ENCODE data around the gene STUM.

The STUM gene

DNA sequence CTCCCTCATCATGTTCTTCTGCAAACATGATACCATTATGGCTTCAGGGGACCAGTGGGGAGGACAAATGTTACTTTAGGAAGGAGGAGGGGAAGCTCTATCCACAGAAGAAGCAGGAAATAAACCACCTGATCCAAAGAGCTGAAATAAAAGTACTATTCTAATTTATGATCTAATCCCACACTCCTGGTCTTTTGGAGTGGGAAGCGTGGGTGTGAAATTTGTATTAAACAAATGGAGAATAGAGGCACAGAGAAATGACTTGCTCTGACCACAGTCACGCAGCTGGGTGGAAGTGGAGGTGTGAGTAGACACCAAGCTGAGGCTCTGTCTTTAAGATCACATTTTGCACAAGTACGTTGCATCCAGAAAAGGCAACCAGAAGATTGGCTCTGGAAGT lies 14.5 kb upstream of the STUM start:
- no peak for DNase-seq

DNA sequence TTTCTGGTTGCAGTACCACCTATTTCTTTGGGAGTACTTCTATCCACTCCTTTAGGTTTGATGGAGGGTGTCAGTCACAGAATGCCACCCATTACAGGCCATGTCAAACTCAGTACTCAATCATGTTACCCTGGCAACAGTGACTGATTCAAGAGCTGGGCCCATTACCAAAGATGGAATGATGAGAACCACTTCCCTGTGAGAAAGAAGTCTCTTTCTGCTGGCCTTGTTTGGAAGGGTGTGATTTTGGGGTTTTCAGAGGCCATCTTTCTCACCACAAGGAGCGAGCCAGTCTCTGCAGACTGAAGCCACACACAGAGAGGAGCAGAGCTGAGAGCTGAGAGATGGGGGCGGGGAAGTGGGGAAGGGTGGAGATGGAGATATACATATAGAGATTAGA lies 13.9 kb upstream of the STUM start:
- DNase-seq: no peak

DNA sequence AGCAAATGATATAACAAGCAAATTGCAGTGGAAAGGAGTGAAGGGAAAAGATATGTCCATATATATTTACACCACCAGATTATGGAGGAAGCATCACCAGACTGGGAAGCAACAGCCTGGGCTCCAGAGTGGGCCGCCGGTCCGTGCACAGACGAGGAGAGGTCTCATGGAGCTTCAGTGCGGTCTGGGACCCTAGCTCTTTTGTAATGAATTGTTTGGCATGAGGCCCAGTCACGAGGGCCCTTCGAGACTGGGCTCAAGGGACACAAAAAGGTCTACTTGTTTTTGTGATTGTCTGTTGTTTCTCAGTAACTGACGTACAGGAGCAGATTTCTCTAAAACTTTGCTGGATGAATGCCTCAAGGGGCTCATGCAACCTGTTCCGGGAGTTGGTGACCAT lies 12.9 kb upstream of the STUM start:
- DNase-seq: no peak

DNA sequence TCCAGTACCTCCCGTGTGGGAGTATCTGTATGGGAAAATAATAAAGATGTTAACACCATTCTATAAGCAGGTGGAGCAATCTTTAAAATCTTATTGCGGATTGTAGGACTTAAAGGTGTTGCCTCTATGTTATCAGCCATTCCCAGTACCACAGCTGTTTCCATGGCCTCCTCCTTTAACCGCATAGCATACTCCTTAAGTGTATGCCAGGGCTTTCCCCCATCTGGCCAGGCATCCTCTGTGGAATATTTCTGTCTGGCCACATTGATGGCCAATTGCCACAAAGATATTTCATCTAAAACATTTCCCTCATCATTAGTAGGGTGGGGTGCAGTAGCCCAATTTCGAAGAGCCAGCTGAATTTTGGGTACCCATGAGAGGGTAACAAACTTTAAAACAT lies 7.3 kb upstream of the STUM start:
- DNase-seq: no peak

DNA sequence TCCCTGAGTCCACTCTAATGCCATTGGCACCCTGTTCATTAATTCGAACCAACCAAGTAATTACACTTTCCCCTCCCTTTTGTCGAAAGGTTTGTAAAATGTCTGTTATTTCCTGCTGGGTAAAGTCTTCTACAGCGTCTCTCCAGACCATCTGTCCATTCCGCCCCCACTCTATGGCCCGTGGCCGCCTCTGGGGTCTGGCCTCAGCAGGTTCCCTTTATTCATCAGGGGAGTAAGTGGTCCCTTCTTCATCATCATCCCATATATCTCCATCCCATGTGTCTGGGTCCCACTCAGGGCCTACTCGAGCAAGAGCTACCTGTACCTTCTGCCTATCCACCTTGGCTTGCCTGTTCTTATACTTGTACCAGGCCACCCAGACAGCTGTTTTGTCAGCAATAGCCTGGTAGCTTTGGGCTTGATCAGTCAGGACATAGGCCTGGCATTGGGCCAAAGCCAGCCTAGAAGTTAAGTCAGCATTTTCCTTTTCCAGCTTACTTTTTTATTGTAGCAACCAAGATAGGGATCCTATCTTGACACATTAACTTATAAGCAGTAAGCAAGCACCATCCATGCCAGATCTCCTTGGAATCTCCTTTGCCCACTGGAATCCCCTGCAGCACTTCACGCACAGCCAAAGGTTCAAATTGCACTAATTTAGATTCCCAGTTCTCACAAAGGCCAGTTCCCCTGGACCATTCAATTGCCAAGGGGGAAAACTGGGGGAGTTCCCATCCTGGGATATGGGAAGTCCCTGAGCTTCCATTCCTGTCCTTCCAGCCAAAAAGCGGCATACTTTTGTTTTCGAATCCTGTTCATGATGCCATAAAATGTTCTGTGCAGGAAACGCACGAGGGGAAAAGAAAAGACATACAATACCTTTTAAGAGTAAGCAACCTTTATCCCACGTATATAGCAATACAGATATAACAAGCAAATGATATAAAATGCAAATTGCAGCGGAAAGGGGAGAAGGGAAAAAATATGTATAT lies 6.6 kb upstream of the STUM start:
- DNase-seq: no peak

DNA sequence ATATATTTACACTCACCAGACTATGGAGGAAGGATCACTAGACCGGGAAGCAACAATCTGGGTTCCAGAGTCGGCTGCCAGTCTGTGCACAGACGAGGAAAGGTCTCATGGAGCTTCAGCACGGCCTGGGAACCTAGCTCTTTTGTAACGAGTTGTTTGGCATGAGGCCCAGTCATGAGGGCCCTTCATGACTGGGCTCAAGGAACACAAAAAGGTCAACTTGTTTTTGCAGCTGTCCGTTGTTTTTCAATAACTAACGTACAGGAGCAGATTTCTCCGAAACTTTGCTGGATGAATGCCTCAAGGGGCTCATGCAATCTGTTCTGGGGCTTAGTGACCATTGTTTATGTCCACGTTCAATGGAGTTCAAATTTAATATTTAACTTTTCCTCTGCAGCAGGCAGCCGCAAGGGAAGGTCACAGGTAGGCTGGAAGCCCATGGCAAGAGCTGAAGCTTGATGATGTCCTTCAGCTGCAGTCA lies 5.9 kb upstream of the STUM start:
- DNase-seq: no peak

DNA sequence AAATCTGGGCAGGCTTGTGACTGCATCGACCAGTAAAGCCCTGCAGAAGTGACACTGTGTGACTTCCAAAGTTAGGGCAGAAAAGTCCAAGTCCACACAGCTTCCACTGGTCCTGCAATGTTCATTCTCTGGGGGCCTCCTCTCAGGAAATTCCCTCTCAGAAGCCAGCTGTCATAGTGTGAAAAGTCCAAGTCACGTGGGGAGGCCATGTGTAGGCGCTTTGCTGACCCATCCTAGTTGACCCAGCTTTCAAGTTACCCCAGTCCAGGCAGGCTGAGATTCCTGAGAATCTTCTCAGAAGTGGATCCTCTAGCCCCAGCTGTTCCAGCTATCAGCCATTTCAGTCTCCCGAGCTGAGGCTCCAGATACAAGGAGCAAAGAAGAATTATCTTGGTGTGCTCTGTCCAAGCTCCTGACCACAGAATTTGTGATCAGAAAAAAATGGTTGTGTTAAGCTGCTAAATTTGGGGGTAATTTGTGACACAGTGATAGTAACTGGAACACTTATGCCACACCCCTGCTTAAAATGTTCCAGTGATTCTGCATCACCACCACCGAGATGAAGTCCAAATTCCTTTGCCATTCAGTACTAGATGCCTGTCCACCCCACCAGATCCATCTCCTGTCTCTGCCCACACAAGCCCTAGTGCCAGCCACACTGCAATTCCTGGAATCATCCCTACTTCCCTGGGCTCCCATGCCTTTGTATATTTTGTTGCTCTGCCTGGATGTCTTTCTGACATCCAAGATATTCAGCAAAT lies 2.5 kb upstream of the STUM start:
- DNase-seq: no peak

DNA sequence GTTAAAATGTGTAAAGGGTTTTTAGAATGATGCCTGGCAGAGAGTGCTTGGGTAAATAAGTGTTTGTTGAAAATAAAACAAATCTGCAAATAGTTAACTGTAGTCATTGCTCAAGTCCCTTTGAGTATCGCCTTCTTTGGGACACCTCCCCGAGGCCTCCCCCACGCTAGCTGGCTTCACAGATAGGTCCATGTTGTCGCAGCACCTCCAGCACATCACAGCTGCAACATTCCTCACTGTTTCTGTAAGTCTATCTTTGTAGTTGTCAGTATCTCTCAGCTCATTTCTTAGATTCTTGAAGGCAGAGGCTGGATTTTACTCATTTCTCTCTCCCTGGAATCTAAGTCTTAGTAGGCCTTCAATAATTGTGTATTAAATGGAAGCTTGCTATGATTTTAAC lies 1.6 kb upstream of the STUM start:
- no peak for DNase-seq

DNA sequence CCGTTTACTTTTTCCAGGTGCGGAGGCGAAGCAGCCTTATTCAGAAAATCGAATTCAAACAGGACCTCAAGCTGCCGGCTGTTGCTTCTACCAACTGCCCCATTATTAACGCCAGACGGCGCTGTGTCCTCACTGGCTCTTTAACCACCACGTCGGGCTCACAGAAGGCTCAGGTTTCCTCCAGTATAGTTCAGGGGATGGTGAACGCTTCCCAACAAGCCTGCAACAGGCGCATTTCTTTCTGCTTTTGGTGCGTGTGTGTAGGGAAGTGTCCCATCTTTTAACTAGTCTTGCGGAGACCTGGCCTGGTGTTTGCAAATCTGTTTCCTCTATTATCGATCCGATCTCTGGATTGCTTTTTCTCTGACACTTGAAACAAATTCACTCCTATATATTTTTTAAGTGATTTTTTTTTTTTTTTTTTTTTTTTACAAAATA lies 791 bp upstream of the STUM start:
- peak; percentile 57 for DNase-seq

DNA sequence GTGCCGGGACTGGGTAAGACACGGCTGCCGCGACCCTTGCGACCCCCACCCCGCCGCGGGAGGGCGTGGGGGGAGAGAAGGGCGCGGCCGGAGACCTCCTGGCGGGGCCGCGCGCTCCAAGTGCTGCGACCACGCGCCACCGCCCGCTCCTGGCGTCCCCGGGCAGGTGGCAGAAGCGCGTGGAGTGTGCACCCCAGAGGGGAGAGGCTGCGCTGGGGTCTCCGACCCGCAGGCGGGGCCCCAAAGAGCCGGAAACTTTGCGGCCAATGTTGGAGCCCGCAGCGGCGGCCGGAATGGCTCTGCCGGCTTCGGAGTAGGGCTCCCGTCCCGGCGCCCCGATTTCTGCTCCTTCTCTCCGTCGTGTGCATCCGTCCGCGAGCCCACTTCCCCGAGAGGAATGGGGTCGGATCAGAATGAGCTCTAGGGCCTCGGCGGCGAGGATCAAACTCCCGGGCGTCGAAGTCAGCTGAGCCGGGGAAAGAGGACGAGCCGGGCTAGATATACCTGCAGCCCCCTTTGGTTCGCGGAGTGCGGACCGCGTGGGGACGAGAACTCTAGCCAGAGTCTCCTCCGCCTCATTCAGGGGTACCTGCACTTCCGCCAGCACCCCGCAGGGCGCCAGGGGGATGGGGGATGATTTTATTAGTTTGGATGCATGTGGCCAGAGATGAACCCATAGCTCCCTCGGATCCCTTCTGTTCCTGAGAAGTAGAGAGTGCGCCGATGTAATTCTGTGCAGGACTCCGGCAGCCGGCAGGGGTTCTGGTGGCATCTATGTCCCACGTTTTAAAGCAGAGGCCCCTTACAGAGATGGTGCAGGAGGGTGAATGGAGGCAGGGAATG lies 751 bp downstream of the STUM start:
- DNase-seq: no peak

DNA sequence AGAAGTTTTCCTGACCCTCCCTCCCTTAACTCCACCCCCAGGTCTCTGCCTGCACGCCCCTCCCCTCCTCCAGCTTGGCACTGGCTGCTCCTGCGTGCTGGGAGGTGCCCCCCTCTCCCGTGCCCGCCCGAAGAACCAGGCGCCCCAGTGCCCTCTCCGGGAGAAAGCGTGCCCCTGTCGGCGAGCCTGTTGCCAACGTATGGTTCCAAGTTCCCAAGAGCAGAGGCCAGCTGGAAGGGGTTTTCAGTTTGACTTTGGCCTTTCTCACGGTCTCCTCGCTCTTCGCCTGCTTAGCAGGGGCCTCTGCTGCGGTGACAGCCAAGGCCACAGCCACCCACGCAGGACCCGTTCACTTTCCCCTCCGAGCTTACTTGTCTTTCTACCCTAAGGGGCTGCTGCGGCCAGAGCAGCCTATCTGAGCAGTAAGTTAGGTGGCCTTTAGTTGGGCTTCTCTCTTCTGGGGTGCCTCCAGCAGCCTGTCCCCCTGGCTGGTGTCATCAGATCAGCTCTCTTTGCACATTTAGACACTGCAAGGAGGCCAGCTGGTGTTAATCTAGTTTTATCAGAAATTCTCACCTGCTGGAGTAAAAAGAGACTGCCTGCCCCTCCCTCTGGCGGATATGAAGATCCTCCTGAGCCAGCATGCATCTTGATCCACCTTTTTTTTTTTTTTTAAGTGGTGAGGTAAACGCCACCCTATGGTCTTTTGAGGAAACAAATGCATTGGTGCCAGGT lies 1.5 kb downstream of the STUM start:
- DNase-seq: peak; percentile 21

DNA sequence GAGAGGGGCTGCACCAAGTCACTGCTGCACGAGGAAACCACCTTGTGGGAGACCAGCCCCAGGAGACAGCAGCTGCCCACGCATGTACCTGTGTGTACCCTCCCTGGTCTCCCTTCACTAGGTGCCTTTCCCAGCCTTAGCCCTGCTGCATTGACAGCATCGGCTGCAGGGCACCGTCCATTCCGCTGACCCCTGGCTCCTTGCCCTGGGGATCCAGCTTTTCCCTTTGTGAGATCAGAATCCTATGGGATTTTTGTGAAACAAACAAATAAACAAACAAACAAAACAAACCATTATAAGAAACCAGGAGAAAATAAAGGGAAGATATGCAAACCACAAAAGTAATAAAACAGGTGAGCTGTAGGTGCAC lies 2.1 kb downstream of the STUM start:
- DNase-seq: no peak

DNA sequence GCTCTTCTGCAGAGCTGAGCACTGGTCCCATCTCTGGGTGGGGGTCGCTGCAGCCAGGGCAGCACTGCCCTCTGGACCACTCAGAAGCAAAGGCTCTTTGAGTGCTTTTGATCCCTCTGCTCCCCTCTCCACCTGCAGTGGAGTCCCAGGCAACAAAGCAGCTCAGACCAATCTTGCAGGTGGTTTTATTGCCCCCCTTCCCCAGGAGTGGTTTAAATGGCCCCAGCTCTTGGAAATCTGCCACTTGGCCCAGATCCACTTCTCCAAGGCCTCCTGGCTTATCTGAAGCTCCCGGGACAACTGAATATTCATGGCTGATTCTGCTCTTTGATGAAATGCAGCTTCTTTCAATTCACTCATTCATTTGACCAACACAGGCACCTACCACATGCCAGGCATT lies 2.7 kb downstream of the STUM start:
- no peak for DNase-seq

DNA sequence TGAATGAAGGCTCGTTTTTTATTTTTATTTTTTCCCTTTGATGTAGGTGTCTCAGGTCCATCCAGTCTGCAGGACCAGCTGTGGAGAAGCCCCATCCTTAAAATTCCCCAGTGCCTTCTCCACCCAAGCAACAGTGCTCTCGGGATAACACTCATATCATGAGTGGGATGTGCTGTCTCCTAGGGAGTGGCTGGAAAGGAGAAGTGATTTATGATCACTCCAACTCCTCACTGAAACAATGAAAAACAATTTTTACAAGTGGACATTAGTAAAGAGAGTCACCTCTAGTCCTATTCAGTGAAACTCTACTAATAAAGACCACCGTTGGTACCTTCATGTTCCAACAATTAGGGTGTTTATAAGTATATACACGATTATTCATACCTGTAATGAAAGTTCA lies 3.5 kb downstream of the STUM start:
- DNase-seq: no peak

DNA sequence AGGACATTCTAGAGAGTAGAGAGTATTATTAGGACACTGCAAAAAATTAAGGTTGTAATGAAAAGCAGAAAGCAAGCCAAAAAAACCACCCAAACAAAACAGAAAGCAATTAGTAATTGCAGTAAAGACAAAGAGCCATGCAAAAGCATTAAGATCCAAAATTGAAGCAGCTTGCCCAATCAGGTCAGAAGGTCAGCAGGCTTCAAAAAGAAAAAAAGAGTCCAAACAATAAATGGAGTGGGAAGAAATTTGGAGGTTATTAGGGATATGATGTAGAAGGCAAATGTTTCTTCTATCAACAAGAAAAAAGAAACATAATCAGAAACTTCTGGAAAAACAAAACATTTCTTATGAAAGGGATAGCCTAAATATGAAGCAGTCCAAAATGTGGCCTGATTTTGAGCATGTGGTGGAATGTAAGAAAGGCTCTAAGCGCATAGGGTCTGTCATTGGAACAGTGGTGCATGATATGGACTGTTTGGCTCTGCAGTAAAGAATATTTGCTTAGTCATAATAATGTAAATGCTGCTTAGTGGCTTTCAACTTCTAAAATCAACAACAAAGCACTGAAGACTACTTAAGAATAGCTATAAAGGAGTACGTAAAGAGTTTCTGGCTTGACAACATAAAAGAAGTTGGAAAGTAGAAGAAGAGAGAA lies 4.8 kb downstream of the STUM start:
- DNase-seq: no peak

DNA sequence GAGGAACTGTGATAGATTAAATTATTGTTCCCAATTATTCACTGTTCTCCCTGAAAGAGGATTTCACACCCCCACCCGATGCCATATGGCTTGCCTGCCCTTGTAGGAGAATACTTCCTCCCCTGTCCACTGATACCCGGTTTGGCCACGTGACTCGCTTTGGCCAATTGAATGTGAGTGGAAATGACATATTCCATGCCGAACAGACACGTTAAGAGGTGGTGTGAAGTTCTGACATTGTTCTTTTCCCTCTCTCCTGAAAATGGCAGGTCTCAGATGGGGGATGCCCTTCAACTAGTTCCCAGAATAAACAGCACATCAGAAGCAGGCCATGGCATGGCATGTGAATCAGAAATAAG lies 5.3 kb downstream of the STUM start:
- no peak for DNase-seq

DNA sequence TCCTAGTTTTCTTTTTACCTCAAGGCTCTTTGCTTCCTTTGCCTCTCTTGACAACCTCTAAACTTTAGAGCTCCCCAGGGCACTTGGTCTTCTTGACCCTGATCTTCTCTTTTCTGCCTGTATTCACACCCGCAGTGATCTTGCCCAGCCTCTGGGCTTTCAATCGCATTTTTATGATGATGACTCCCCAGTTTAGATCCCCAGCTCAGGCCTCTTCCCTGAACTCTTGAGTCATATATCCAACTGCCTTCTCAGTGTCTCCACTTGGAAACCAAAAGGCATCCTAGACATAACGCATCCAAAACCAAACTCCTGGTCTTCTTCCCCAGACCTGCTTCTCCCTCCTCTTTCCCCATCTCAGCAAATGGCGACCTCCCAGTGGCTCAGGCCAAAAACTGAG lies 6.5 kb downstream of the STUM start:
- DNase-seq: no peak

DNA sequence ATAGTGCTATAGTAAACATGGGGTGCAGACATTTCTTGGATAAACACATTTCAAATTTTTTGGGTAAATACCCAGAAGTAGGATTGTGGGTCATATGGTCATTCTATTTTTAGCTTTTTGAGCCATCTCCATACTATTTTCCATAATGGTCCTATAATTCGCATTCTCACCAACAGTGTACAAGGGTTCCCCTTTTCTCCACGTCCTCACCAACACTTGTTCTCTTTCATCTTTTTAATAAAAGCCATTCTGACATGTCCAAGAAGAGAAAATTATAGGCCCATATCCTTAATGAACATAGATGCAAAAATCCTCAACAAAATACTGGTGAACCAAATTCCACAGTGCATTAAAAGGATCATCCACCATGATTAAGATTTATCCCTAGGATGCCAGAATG lies 8.9 kb downstream of the STUM start:
- DNase-seq: no peak

DNA sequence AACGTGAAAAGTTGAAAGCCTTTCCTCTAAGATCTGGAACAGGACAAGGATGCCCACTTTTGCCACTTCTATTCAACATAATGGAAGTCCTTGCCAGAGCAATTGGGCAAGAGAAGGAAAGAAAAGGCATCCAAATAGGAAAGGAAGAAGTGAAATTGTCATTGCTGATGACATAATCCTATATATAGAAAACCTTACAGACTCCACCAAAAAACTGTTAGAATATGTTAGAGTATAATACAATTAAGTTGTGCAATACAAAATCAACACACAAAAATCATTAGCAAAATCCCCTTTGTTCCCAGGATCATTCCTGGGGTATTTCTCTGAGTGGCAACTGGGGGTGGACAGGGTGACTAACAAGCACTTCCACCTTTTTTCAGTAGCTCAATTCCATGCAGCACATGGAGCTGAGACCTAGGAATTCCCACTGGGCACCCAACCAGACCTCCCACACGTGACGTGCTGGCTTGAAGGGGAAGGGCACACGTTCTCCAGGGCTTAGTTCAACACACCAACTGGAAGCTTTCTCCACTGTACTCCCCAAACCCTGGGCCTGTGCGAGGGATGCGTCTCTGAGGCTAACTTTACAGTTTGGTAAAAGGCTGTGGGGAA lies 9.6 kb downstream of the STUM start:
- DNase-seq: no peak

DNA sequence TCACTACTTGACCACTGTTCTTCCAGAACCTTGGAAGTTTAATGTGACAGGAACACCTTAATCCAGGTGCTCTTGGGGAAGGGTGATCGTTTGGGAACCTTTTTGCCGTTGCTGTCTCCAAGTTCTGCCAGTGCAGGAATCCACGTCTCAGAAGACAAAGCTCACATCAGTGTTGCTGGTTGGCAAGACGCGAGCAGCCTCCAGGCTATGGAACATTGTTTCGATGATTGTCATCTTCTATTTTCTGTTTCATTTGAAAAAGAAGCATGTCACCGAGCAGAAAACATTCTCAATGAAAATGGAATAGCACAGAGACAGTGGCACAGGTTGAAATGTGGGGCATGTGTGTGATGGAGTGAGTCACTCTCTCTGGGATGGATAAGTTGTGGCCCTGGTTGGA lies 11.7 kb downstream of the STUM start:
- no peak for DNase-seq

DNA sequence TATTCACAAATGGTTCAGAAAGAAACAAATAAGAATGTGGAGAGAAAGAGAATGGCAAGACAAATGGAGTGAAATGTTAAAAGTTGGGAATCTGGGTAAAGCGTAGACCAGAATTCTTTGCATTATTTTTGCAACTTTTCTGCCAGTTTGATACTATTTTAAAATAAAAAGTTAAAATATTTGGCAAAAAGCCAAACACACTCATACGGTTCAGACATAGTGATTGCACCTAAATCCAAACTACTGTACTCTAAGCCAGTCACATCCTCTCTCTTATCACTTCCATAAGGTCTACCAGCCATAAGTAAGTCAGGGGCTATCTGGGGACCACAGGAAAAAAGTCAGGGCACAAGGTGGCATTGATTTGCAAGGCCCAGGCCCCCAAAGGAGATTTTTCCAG lies 14.4 kb downstream of the STUM start:
- no peak for DNase-seq

DNA sequence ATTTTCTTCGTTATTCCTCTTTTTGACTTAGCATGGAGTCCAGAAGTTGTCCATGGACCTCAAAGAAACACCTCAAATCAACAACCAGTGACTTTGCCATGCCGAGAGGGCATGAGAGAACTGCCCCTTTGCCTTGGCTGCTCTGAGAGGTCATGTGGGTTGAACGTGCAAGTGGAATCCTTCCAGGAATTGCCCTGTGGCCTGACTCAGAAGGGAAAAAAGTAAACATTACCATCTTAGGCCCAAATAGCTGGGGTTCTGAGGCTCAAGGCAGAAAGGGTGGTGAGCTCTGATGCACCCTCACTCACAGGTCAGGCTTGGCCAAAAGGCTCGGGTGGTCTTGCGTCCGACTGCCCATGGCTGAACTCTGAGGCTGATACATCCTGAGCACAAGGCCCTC lies 15.1 kb downstream of the STUM start:
- no peak for DNase-seq

Data from stimulated activated CD4-positive, alpha-beta T cell treated with anti-CD3 and anti-CD28 coated beads, Interleukin-12 subunit alpha, Interleukin-12 subunit beta, amount 100 ng/mL, for 4 hours (primary cell).